GM18951 (cell line): Measurements from ENCODE around the gene GAL3ST2.
"Not testable (repeated sequence)": the region's sequence is repeated elsewhere in the genome, so short reads cannot be mapped to it uniquely, and the experiment has no call there.

Experiments used
- POLR2A ChIP-seq: IDR thresholded peaks from 4 replicates; pipeline ENCODE4 v1.6.1; 2011; ENCODE audit warnings: mild to moderate bottlenecking; ENCODE audit not compliant: insufficient read length, insufficient read depth; ENCODE audit errors: extremely low read depth
- in situ Hi-C: fragments of 300-500 bp; cut with MboI; formaldehyde crosslinking; loops from one replicate; pipeline ENCODE4 v1.12.0; 2022; ENCODE audit warnings: low sequenced_read_pairs, mixed read lengths, inconsistent platforms; ENCODE audit not compliant: unreplicated experiment

The GAL3ST2 gene

DNA sequence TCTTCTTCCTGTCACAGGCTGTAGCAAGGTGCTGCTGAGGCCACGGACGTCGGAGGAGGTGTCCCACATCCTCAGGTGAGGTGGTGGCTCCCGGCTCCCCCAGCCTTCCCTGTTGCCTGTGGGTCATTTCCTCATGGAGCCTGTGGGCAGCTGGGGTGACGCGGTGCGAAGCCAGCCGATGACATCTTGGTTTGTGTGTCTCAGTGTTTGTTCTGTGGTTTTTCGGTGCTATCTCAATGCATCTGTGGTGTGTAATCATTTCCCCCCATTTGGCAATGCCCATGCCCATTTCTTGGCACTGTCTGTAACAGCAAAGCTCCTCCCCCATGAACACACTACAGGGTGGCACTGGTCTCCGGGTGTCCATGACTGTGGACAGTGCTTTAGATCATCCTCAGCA is 35.6 kb upstream of the GAL3ST2 start:
- TF ChIP-seq POLR2A: no peak
- in situ Hi-C loops: no loop called here

DNA sequence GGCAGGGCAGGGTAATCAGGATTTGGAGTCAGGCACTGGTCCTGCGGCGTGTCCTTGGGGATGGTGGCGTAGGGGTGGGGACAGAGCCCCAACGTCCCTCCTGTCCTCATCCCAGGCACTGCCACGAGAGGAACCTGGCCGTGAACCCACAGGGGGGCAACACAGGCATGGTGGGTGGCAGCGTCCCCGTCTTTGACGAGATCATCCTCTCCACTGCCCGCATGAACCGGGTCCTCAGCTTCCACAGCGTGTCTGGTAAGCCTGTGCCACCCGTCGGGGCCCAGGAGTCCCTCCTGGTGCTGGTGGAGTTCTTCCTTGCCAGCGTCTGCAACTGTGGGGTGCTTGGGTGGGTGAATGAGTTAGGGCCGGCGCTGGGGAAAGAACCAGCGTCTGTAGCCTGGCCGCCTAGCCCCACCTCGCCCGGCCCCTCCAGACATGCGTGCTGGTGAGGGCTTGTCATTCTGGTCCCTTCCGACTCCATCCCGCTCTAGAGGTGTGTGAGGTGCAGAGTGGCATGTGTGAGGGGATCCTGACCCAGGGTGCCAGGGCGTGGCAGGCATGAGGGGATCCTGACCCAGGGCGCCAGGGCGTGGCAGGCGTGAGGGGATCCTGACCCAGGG is 34.2 kb upstream of the GAL3ST2 start:
- no peak for TF ChIP-seq POLR2A
- in situ Hi-C loops: no loop called here

- in situ Hi-C loops: not testable (repeated sequence)
Measured at GRCh38 chr2:241743008-241743407, 33.6 kb upstream of the GAL3ST2 start.

DNA sequence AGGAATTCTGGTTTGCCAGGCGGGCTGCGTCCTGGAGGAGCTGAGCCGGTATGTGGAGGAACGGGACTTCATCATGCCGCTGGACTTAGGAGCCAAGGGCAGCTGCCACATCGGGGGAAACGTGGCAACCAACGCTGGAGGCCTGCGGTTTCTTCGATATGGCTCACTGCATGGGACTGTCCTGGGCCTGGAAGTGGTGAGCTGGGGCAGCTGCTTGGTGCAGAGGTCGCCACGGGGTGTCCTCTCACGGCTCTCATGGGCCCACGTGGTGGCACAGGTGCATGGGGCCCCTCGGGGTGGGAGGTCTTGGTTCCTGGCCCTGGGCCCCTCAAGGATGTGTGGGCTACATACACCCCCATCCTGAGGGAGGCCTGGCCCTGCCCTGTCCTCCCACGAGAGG is 33.0 kb upstream of the GAL3ST2 start:
- in situ Hi-C loops: no loop called here
- TF ChIP-seq POLR2A: no peak

DNA sequence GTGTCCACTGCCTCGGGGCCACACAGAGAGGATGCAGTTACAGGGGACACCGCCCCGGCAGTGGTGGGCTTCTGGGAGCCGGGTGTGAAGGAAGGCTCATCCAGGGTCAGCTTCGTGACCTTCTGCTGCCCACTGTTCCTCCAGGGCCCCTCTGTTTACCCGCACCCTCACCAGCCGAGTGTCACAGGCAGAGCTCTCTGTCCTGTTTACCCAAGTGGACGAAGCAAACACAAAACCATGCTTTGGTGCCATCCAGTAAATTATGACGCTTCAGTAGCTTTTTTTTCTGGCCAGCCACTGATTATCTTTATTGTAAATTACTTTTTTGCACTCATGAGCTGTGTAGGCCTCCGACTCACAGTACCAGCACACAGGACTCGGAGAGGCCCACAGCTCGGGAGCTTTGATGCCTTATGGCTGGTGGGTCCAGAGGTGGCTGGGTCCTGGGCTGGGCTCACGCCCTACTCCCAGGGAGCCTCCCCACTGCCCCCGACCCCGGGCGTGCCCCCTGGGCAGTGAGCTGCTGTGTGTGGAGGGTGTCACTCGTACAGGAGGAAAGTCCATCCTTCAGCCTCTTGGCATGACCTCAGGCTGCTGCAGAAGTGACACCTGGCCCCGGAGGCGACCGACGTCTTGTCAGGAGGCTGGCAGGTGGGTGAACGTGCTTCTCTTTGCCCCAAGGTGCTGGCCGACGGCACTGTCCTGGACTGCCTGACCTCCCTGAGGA is 32.4 kb upstream of the GAL3ST2 start:
- no peak for TF ChIP-seq POLR2A
- in situ Hi-C loops: no loop called here

DNA sequence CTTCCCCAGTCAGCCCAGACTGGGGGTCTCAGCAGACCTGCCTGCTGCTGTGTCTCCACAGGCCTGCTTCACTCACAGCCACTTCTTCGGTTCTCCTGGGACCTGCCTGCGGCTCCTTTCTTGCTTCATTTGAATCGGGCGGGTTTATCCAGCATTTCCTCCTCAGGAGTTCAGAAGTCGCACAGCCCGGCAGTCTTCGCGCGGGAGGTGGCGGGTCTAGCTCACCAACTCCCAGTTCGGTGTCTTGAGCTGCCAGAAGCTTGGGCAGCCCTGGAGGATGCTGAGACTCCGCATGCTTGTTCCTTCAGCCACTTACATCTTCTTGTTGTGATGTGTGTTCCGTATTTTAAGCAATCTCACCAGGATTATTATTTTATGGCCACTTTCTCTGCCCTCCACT is 31.3 kb upstream of the GAL3ST2 start:
- TF ChIP-seq POLR2A: no peak
- in situ Hi-C loops: no loop called here

- in situ Hi-C loops: no loop called here
Measured at GRCh38 chr2:241746084-241746483, 30.5 kb upstream of the GAL3ST2 start.

GRCh38 chr2:241748468-241749256 is 28.0 kb upstream of the GAL3ST2 start:
- in situ Hi-C loops: no loop called here
- no peak for TF ChIP-seq POLR2A

More at GRCh38 chr2:241746084-241746483, 30.5 kb upstream of the GAL3ST2 start:
- TF ChIP-seq POLR2A: no peak

DNA sequence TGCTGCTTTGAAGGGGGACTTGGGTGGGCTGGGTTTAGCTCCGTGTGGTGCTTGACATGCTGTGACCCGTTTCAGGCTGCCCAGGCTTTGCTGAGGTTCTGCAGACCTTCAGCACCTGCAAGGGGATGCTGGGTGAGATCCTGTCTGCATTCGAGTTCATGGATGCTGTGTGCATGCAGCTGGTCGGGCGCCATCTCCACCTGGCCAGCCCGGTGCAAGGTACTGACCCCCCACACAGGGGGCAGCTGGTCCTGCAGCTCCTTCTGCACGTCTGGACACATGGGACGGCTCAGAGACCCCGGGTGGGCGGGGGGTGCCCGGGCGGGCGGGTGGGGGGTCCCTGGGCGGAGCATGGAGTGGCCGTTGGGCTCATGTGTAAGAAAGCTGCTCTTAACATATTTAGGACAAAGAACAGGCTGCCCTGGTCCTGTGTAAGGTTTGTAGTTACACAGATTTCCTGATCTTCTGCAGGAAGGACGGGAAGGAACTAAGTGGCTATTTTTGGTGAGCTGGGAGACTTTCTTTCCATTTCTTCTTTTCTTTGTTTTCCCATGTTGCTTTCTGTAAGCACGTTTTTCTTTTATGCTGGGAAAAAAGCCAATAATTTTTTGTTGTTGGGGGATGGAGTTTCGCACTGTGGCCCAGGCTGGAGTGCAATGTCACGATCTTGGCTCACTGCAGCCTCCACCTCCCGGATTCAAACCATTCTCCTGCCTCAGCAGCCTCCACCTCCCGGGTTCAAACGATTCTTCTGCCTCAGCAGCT is 26.4 kb upstream of the GAL3ST2 start:
- in situ Hi-C loops: no loop called here
- TF ChIP-seq POLR2A: no peak

GRCh38 chr2:241751152-241751551 is 25.5 kb upstream of the GAL3ST2 start:
- in situ Hi-C loops: no loop called here
- TF ChIP-seq POLR2A: no peak

DNA sequence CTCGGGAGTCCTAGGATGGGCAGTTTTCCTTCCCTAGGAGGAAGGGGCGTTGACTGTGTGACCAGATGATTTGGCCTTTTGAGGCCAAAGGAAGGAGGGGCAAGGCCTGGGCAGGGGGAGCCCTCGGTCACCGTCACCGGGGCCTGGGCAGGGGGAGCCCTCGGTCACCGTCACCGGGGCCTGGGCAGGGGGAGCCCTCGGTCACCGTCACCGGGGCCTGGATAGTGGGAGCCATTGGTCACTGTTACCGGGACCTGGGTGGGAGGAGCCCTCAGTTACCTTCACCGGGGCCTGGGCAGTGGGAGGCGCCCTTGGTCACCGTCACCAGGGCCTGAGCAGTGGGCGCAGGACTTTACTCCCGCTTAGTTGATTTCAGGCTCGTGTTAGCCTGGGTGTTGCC is 24.8 kb upstream of the GAL3ST2 start:
- in situ Hi-C loops: no loop called here
- TF ChIP-seq POLR2A: no peak

DNA sequence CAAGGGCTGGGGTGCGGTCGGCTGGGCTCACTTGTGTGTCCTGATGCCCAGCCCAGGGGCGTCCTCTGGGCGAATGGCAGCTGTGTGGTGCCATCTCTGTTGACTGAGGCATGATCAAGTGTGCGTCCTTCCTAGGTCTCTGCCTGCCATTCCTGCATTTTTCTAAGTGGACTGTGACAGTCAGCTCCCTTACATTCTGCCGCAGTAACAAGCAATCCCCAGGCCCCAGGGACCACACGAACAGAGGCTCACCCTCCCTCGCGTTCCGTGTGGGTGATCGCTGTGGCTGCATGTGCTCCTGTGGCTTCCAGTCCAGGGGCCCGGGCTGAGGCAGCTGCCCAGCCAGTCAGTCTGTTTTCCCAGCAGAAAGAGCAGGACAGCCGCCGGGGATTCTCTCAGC is 24.4 kb upstream of the GAL3ST2 start:
- in situ Hi-C loops: no loop called here
- no peak for TF ChIP-seq POLR2A

GRCh38 chr2:241752689-241753276 is 23.8 kb upstream of the GAL3ST2 start:
- in situ Hi-C loops: no loop called here
- TF ChIP-seq POLR2A: no peak

GRCh38 chr2:241753493-241753892 is 23.1 kb upstream of the GAL3ST2 start:
- TF ChIP-seq POLR2A: no peak
- in situ Hi-C loops: no loop called here
